ENCODE measurements around the gene EHBP1. TPM values are rescaled to one million over a fixed set of nuclear protein-coding genes. Genes with fewer than 3 reads are reported as not detected.

The EHBP1 gene
- total RNA-seq, 1 donor from 2014 or later = 45.8 TPM

DNA sequence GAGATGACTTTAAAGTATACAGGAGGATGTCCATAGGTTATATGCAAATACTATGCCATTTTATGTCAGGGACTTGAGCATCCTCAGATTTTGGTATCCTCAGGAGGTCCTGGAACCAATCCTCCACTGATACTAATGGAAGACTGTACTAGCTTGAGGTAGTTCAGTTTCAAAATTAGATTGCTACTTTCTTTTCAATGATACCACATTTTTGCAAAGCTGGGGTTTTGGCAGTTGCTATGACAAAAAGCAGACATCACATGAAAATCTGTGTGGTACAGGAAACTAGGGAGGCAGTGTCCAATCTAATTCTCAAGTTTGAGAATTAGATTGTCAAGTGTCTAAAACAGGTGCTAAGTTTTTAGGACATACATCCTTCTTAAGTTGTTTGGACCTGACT is 14.2 kb downstream of the EHBP1 start:
- Histone ChIP-seq H3K27ac (no peak overlapping the region), H3K4me1 (no peaks in the 10 kb centered on the region), H3K27me3 (ENCODE audit: low read depth) (no peaks in the 10 kb centered on the region), H3K36me3 (no peaks in the 10 kb centered on the region), H3K9me3 (no peaks in the 10 kb centered on the region), H3K4me3 (no peak overlapping the region)
- DNase-seq (no peak), ATAC-seq (no peak)
- intact Hi-C loops (cut with DNase I) = no loop called here
- TF ChIP-seq, protein P1, sequence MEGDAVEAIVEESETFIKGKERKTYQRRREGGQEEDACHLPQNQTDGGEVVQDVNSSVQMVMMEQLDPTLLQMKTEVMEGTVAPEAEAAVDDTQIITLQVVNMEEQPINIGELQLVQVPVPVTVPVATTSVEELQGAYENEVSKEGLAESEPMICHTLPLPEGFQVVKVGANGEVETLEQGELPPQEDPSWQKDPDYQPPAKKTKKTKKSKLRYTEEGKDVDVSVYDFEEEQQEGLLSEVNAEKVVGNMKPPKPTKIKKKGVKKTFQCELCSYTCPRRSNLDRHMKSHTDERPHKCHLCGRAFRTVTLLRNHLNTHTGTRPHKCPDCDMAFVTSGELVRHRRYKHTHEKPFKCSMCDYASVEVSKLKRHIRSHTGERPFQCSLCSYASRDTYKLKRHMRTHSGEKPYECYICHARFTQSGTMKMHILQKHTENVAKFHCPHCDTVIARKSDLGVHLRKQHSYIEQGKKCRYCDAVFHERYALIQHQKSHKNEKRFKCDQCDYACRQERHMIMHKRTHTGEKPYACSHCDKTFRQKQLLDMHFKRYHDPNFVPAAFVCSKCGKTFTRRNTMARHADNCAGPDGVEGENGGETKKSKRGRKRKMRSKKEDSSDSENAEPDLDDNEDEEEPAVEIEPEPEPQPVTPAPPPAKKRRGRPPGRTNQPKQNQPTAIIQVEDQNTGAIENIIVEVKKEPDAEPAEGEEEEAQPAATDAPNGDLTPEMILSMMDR (IDR thresholded peaks at IDR 0.05) = no peak

DNA sequence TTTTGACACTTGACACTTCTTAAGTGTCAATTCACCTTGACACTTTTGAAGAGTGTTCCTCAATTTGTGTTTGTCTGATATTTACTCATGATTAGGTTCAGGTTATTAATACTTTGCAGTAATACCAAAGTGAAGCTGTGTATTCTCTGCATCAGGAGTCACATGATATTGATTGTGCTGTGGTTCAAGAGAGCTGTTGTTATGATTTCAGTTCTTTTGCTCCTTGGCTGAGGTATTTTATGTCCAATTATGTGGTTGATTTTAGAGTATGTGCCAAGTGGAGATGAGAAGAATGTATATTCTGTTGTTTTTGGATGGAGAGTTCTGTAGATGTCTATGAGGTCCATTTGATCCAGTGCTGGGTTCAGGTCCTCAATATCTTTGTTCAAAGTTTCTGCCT is 17.2 kb downstream of the EHBP1 start:
- no peaks in the 10 kb centered on the region for H3K4me1 ChIP-seq
- no peaks in the 10 kb centered on the region for H3K36me3 ChIP-seq
- no peak overlapping the region for H3K27ac ChIP-seq
- ATAC-seq (no peak), DNase-seq (no peak)
- no peaks in the 10 kb centered on the region for H3K27me3 ChIP-seq (ENCODE audit: low read depth)
- no peak overlapping the region for H3K4me3 ChIP-seq
- H3K9me3 ChIP-seq = no peaks in the 10 kb centered on the region
- TF ChIP-seq, protein P1 (IDR thresholded peaks at IDR 0.05) = no peak
- intact Hi-C loops (cut with DNase I) = no loop called here

DNA sequence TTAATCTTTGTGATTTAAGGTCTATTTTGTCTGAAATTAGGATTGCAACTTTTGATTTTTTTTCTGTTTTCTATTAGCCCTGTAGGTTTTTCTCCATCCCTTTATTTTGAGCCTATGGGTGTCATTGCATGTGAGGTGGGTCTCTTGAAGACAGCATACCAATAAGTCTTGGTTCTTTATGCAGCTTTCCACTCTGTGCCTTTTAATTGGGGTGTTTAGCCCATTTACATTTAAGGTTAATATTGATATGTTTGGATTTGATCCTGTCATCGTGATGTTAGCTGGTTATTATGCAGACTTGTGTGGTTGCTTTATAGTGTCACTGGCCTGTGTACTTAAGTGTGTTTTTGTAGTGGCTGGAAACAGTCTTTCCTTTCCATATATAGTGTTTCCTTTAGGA is 17.7 kb downstream of the EHBP1 start:
- H3K9me3 ChIP-seq = no peaks in the 10 kb centered on the region
- H3K4me3 ChIP-seq = no peak overlapping the region
- H3K36me3 ChIP-seq = no peaks in the 10 kb centered on the region
- no peaks in the 10 kb centered on the region for H3K4me1 ChIP-seq
- no peak for ATAC-seq
- intact Hi-C loops (cut with DNase I) = no loop called here
- no peaks in the 10 kb centered on the region for H3K27me3 ChIP-seq (ENCODE audit: low read depth)
- DNase-seq = no peak
- TF ChIP-seq, protein P1 (IDR thresholded peaks at IDR 0.05) = no peak
- no peak overlapping the region for H3K27ac ChIP-seq

DNA sequence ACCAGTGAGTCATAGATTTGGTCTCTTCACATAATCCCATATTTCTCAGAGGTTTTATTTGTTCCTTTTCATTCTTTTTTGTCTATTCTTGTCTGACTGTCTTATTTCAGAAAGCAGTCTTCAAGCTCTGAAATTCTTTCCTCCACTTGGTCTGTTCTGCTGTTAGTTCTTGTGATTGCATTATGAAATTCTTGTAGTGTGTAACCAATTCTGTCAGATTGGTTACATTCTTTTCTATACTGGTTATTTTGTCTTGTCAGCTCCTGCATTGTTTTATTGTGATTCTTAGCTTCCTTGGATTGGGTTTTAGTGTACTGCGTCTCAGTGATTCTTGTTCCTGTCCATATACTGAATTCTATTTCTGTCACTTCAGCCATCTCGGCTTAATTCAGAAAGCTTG is 18.6 kb downstream of the EHBP1 start:
- no peaks in the 10 kb centered on the region for H3K9me3 ChIP-seq
- DNase-seq = no peak
- no peaks in the 10 kb centered on the region for H3K4me1 ChIP-seq
- H3K27me3 ChIP-seq (ENCODE audit: low read depth) = no peaks in the 10 kb centered on the region
- no peak overlapping the region for H3K27ac ChIP-seq
- H3K36me3 ChIP-seq = no peaks in the 10 kb centered on the region
- no peak overlapping the region for H3K4me3 ChIP-seq
- TF ChIP-seq, protein P1 (IDR thresholded peaks at IDR 0.05) = no peak
- no peak for ATAC-seq
- intact Hi-C loops (cut with DNase I) = no loop called here

DNA sequence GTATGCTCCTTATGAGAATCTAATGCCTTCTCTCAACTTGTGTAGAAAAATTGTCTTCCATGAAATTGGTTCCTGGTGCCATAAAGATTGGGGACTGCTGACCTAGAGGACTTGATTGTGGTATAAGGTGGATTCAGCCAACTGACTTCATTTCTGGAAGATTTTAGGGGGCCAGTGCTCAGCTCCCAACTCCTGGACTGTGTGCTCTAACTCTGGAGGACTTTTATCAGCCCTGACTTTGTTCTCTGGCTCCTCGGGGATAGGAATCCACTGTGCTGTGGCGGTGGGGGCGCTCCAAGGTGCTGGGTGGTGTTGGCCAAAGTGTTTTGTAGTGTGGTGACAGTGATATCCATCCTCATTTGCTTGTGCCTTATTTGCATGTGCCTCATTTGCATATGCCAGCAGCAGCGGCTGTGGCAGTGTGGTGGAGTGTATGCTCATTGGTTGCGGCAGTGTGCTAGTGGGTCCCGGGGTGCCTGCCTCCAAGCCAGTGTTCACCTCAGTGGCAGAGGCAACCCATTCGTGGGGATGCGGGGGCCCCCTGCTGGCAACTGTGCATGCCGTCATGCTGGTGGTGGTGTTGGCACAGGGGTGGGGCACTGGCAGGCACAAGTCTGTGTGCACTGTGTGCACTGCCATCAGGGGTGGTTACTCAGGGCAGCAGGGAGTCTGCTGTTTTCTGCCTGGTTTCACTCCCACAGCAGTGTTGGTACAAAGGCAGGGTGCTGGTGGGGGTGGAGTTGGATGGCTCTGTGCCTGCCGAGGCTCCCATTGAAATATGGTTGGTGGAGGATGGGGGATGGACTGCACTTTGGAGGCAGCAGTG is 19.6 kb downstream of the EHBP1 start:
- ATAC-seq (peak; percentile 41 to 52), DNase-seq (peak; percentile 46)
- H3K9me3 ChIP-seq = no peaks in the 10 kb centered on the region
- H3K27ac ChIP-seq = no peak overlapping the region
- no peak overlapping the region for H3K4me3 ChIP-seq
- H3K27me3 ChIP-seq (ENCODE audit: low read depth) = no peaks in the 10 kb centered on the region
- no peaks in the 10 kb centered on the region for H3K36me3 ChIP-seq
- TF ChIP-seq, protein P1 (IDR thresholded peaks at IDR 0.05) = peak; percentile 27
- intact Hi-C loops (cut with DNase I) = no loop called here
- H3K4me1 ChIP-seq = no peaks in the 10 kb centered on the region

Data from lower lobe of right lung (tissue), 2 donors.